Coronary artery (tissue), 2 donors: Measurements from ENCODE around the gene EPHB1.
"Not testable (repeated sequence)": the region's sequence is repeated elsewhere in the genome, so short reads cannot be mapped to it uniquely, and the experiment has no call there.

Source experiments
- DNase-seq: peaks from one replicate; pipeline ENCODE4 v3.0.0-alpha.2; 2017; ENCODE audit warnings: low spot score
- H3K27ac ChIP-seq, 2 donors: fragments of 200-600 bp; sonication (generic); one replicate each; pipeline ENCODE4 v1.5.1; 2016 to 2019
- H3K4me3 ChIP-seq: fragments of 200-600 bp; sonication (generic); 2 replicates; pipeline ENCODE4 v1.5.1; 2016; ENCODE audit warnings: mild to moderate bottlenecking, moderate library complexity
- CTCF ChIP-seq: fragments of 200-600 bp; sonication (generic); IDR thresholded peaks from one replicate; pipeline ENCODE4 v1.5.1; 2019; ENCODE audit warnings: antibody characterized with exemption

EPHB1 gene

GRCh38 chr3:135056084-135056730, 261.1 kb downstream of the EPHB1 start:
- H3K27ac ChIP-seq, result no peak overlapping the region
- TF ChIP-seq CTCF, result no peak
- DNase-seq, result no peak
- no peak overlapping the region for H3K4me3 ChIP-seq

DNA sequence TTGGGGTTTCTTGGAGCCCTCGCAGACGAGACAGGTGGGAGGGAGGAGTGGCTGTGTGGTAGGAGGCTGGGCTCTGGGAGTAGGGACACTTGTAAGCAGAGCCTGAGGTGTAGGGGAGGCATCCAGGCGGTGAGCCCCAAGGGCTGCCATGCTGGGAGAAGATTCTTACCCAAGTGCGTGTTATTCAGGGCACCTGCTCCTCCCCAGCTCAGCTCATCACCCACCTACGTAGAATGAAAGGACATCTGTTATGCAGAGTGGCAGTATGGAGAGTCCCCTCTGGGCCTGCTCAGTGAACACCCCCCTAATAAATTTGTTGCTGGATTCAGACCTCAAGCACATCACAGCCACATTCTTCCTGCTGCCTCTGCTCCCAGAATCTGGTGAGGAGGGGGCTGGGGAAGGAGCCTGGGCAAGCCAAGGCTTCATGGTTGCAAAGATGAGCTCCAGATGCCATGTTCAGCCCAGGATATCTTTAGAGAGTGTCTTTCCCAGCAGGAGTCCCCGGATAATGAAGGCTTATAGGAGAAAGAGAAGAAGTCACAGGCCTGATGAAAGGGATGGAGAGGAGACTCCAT, 261.8 kb downstream of the EPHB1 start:
- DNase-seq, result peak; percentile 45
- Histone ChIP-seq H3K27ac (no peak overlapping the region), H3K4me3 (no peak overlapping the region)
- TF ChIP-seq CTCF, result no peak

GRCh38 chr3:135057996-135058395, 262.9 kb downstream of the EPHB1 start:
- no peak for TF ChIP-seq CTCF
- H3K27ac ChIP-seq, result no peak overlapping the region
- no peak overlapping the region for H3K4me3 ChIP-seq
- DNase-seq, result peak; percentile 38

DNA sequence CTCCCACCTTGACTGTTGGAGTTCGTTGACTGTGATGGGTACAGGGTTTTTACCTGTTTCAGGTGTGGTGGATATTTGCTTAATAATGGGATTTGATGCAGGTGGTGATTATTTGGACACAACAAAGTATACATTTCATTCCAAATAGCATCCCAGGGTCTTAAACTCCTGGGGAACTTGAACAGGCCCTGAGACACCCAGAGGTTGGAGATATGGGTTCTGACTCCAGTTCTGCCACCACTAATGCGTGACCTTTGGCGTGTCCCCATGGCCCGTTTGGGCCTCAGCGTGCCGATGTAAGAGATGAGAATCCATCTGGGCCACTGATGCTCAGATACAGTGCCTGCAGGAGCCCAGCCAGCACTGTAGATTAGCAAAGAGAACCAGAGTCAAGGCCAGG, 264.5 kb downstream of the EPHB1 start:
- no peak for TF ChIP-seq CTCF
- peak; percentile 26 for DNase-seq
- Histone ChIP-seq H3K4me3 (no peak overlapping the region), H3K27ac (no peak overlapping the region)

- H3K4me3 ChIP-seq, H3K27ac ChIP-seq: not testable (repeated sequence)
- DNase-seq, result peak; percentile 33
Measured at GRCh38 chr3:135066844-135067727, 272.0 kb downstream of the EPHB1 start.

- Histone ChIP-seq H3K27ac (no peak overlapping the region), H3K4me3 (no peak overlapping the region)
Measured at GRCh38 chr3:135068011-135068410, 273.0 kb downstream of the EPHB1 start.

More at GRCh38 chr3:135068011-135068410, 273.0 kb downstream of the EPHB1 start:
- no peak for TF ChIP-seq CTCF
- DNase-seq, result peak; percentile 17
